SK-N-SH (cell line): Measurements from ENCODE around the gene AZIN2. TPM values are rescaled to one million over a fixed set of nuclear protein-coding genes. Genes with fewer than 3 reads are reported as not detected.

Source experiments
- CTCF ChIA-PET: fragments of 300-600, 350-600 bp; formaldehyde crosslinking; extraction: SDS; loops from one replicate; lab custom pipeline; 2021; lab: Yijun Ruan, JAX
- POLR2A ChIA-PET: fragments of 350-600 bp; sonication (Branson Sonifier 250); formaldehyde crosslinking; extraction: SDS; loops from one replicate; lab custom pipeline; 2020; ENCODE audit warnings: antibody characterized with exemption, inconsistent platforms; lab: Yijun Ruan, JAX
- DNase-seq: peaks from one replicate; pipeline ENCODE4 v3.0.0; 2012
- H2AFZ ChIP-seq: fragments of 200-600 bp; sonication (generic); 2 replicates; pipeline ENCODE4 v1.8.1; 2016; ENCODE audit warnings: antibody characterized with exemption, mild to moderate bottlenecking, low read depth
- H3F3A ChIP-seq: fragments of 200-600 bp; sonication (generic); replicated peaks from 2 replicates; pipeline ENCODE3; 2016; ENCODE audit warnings: antibody characterized with exemption, mild to moderate bottlenecking; ENCODE audit not compliant: insufficient read depth
- H3K27ac ChIP-seq, 2 experiments: fragments of 200-500 bp in 1 of 2; fragments of 200-600 bp in 1 of 2; sonication (Bioruptor generic) in 1 of 2; sonication (generic), shearing (Covaris generic) in 1 of 2; 2 replicates each; pipeline versions ENCODE4 v1.5.1 to v1.6.1; 2014 to 2016; ENCODE audit warnings: low read depth in 2 of 2, inconsistent platforms in 1 of 2, low read length in 1 of 2, mild to moderate bottlenecking in 1 of 2, mixed read lengths in 1 of 2
- H3K27me3 ChIP-seq: fragments of 200-600 bp; sonication (generic), shearing (Covaris generic); 2 replicates; pipeline ENCODE4 v1.6.1; 2016; ENCODE audit warnings: mixed run types; ENCODE audit not compliant: insufficient read depth
- H3K36me3 ChIP-seq, 2 experiments: fragments of 200-500 bp in 1 of 2; fragments of 200-600 bp in 1 of 2; sonication (Bioruptor generic) in 1 of 2; sonication (generic) in 1 of 2; replicated peaks in 1 of 2; 2 replicates each; pipeline versions ENCODE3 to v1.5.1; 2014 to 2016; ENCODE audit warnings: low read length in 1 of 2, mild to moderate bottlenecking in 1 of 2; ENCODE audit not compliant: insufficient read depth in 2 of 2, control insufficient read depth in 1 of 2
- H3K4me1 ChIP-seq, 2 experiments: fragments of 200-500 bp in 1 of 2; fragments of 200-600 bp in 1 of 2; sonication (Bioruptor generic) in 1 of 2; sonication (generic), shearing (Covaris generic) in 1 of 2; 2 replicates each; pipeline versions ENCODE4 v1.5.1 to v1.6.1; 2014 to 2016; ENCODE audit warnings: low read depth in 1 of 2, low read length in 1 of 2, mixed run types in 1 of 2; ENCODE audit not compliant: insufficient read depth in 2 of 2, control insufficient read depth in 1 of 2
- H3K4me2 ChIP-seq: fragments of 200-600 bp; sonication (generic), shearing (Covaris generic); 2 replicates; pipeline ENCODE4 v1.6.1; 2017; ENCODE audit warnings: mixed run types
- H3K4me3 ChIP-seq, 2 experiments: fragments of 200-500 bp in 1 of 2; fragments of 200-600 bp in 1 of 2; sonication (Bioruptor generic) in 1 of 2; sonication (generic), shearing (Covaris generic) in 1 of 2; 2 replicates each; pipeline versions ENCODE4 v1.5.1 to v1.8.1; 2014 to 2016; ENCODE audit warnings: low read depth in 2 of 2, inconsistent platforms in 1 of 2, low read length in 1 of 2, mild to moderate bottlenecking in 1 of 2, mixed read lengths in 1 of 2, moderate library complexity in 1 of 2
- H3K79me2 ChIP-seq: fragments of 200-600 bp; sonication (generic); 2 replicates; pipeline ENCODE4 v1.8.1; 2017; ENCODE audit warnings: mild to moderate bottlenecking; ENCODE audit not compliant: insufficient read depth
- H3K9ac ChIP-seq: fragments of 200-600 bp; sonication (generic); 2 replicates; pipeline ENCODE4 v1.6.1; 2017; ENCODE audit warnings: mixed run types
- H3K9me2 ChIP-seq: fragments of 200-600 bp; sonication (generic); 2 replicates; pipeline ENCODE4 v1.6.1; 2017; ENCODE audit warnings: mixed run types
- H3K9me3 ChIP-seq: fragments of 200-600 bp; sonication (generic); 2 replicates; pipeline ENCODE4 v1.6.1; 2017; ENCODE audit warnings: mixed run types, mild to moderate bottlenecking, moderate library complexity
- H4K20me1 ChIP-seq: fragments of 200-600 bp; sonication (generic); 2 replicates; pipeline ENCODE4 v1.6.1; 2017; ENCODE audit warnings: mild to moderate bottlenecking, mixed run types; ENCODE audit not compliant: insufficient read depth
- CTCF ChIP-seq: fragments of 200-600 bp; sonication (generic); IDR thresholded peaks from 2 replicates; pipeline ENCODE4 v1.6.1; 2017; ENCODE audit warnings: antibody characterized with exemption, mild to moderate bottlenecking, moderate library complexity
- EP300 ChIP-seq, 2 experiments: IDR thresholded peaks; 2 replicates each; pipeline versions ENCODE4 v1.4.0 to v1.6.1; 2012; ENCODE audit warnings: borderline replicate concordance in 1 of 2, low read depth in 1 of 2, low read length in 1 of 2
- FOSL2 ChIP-seq: IDR thresholded peaks from 2 replicates; pipeline ENCODE4 v1.4.0; 2012; ENCODE audit warnings: low read depth, mild to moderate bottlenecking, moderate library complexity, borderline replicate concordance
- JUND ChIP-seq: IDR thresholded peaks from 2 replicates; pipeline ENCODE4 v1.4.0; 2012
- MAX ChIP-seq: IDR thresholded peaks from 2 replicates; pipeline ENCODE4 v1.4.0; 2012; ENCODE audit warnings: low read depth
- NRF1 ChIP-seq: IDR thresholded peaks from 2 replicates; pipeline ENCODE4 v1.6.1; 2012; ENCODE audit warnings: low read depth, mild to moderate bottlenecking, low read length
- RCOR1 ChIP-seq: fragments of 150-350 bp; IDR thresholded peaks from 2 replicates; pipeline ENCODE4 v1.6.1; 2017; ENCODE audit warnings: antibody characterized with exemption, low read length
- REST ChIP-seq: IDR thresholded peaks from 2 replicates; pipeline ENCODE4 v1.6.1; 2012; ENCODE audit warnings: mild to moderate bottlenecking, low read depth, low read length, moderate library complexity
- RFX5 ChIP-seq: IDR thresholded peaks from 2 replicates; pipeline ENCODE4 v1.6.1; 2012; ENCODE audit warnings: mild to moderate bottlenecking, improper control_type of control experiment, low read length
- RXRA ChIP-seq: IDR thresholded peaks from 2 replicates; pipeline ENCODE4 v1.4.0; 2012; ENCODE audit warnings: low read depth, mild to moderate bottlenecking, borderline replicate concordance
- SIN3A ChIP-seq: IDR thresholded peaks from 2 replicates; pipeline ENCODE4 v1.6.1; 2012; ENCODE audit warnings: low read depth, mild to moderate bottlenecking, low read length, moderate library complexity, borderline replicate concordance
- TEAD4 ChIP-seq: IDR thresholded peaks from 2 replicates; pipeline ENCODE4 v1.4.0; 2012; ENCODE audit warnings: mild to moderate bottlenecking, borderline replicate concordance; ENCODE audit not compliant: insufficient read depth
- WGBS: methylation state at CpG from one replicate; pipeline ENCODE4 v1.1.6; 2017; ENCODE audit warnings: low lambda C conversion rate; 5-methylcytosine and 5-hydroxymethylcytosine counted together
- polyA plus RNA-seq, 3 experiments: library from polyadenylated mRNA; depleted of rRNA; stranded (reverse); fragments of >200 nt; gene quantifications; 2 replicates each; pipeline ENCODE4 v1.2.3, GENCODE V29; 2012

Gene AZIN2
- polyA plus RNA-seq, 1 of the 3 experiments (the other 2 are of a cell fraction) = 17.8 TPM

GRCh38 chr1:33074193-33074945 lies 6.6 kb upstream of the AZIN2 start:
- H3K9me2 ChIP-seq = no peaks in the 10 kb centered on the region
- H3K9ac ChIP-seq = no peak overlapping the region
- H4K20me1 ChIP-seq = no peaks in the 10 kb centered on the region
- H3K27me3 ChIP-seq = no peaks in the 10 kb centered on the region; the same call in 1 of the 2 replicates
- no peaks in the 10 kb centered on the region for H3K4me1 ChIP-seq
- no peaks in the 10 kb centered on the region for H3K9me3 ChIP-seq
- ChIA-PET POLR2A (no interaction called here), CTCF (interaction anchor here (0.6 to 2.7 kb wide), 3 partner anchors 12 to 198 kb away, joined by 3 to 19 read pairs (median 3); no protein-coding TSS in a partner anchor)
- TF ChIP-seq EP300 (IDR thresholded peaks at IDR 0.05; ENCODE audit: borderline replicate concordance in 1 of 2, low read depth in 1 of 2, low read length in 1 of 2) = no peak
- TF ChIP-seq NRF1 = no peak
- H3K27ac ChIP-seq = no peak overlapping the region
- H3K79me2 ChIP-seq = no peaks in the 10 kb centered on the region
- WGBS = 50% methylated on average over 4 of the region's 4 CpGs
- no peaks in the 10 kb centered on the region for H3F3A ChIP-seq
- no peaks in the 10 kb centered on the region for H3K36me3 ChIP-seq
- no peak overlapping the region for H3K4me2 ChIP-seq
- no peak overlapping the region for H2AFZ ChIP-seq
- H3K4me3 ChIP-seq = no peak overlapping the region
- DNase-seq = no peak

- H3K79me2 ChIP-seq = no peaks in the 10 kb centered on the region
- no peak overlapping the region for H3K4me3 ChIP-seq
- CTCF ChIA-PET = interaction anchor here (12.5 kb wide), 1 partner anchor 23 kb away, joined by 86 read pairs; no protein-coding TSS in a partner anchor
- H3K9ac ChIP-seq = no peak overlapping the region
- H3K9me3 ChIP-seq = no peaks in the 10 kb centered on the region
- H3F3A ChIP-seq = no peaks in the 10 kb centered on the region
- H3K27ac ChIP-seq = no peak overlapping the region
- H3K36me3 ChIP-seq = no peaks in the 10 kb centered on the region
- POLR2A ChIA-PET = interaction anchor here (1.1 kb wide), 1 partner anchor 246 kb away, joined by 5 read pairs; no protein-coding TSS in a partner anchor
- H3K27me3 ChIP-seq = no peaks in the 10 kb centered on the region
- no peak for DNase-seq
- TF ChIP-seq SIN3A = no peak
- no peak for TF ChIP-seq RXRA
- H2AFZ ChIP-seq = no peak overlapping the region
- no peaks in the 10 kb centered on the region for H4K20me1 ChIP-seq
- H3K4me2 ChIP-seq = no peak overlapping the region
- H3K4me1 ChIP-seq = peaks cover 9 to 13% of the 10 kb centered on the region in 2 experiments; a peak in 2 of 4 replicates
- 28% methylated on average over 1 of the region's 1 CpG for WGBS
- H3K9me2 ChIP-seq = no peaks in the 10 kb centered on the region
Observed at GRCh38 chr1:33078030-33078591, 2.8 kb upstream of the AZIN2 start.

GRCh38 chr1:33080373-33080772 lies 580 bp upstream of the AZIN2 start:
- H3K27ac ChIP-seq = peak overlapping the region in 1 of 2 experiments; percentile 56; a peak in 2 of 4 replicates
- peak overlapping the region; percentile 73 to 75 for H3K4me3 ChIP-seq
- no peaks in the 10 kb centered on the region for H3K27me3 ChIP-seq
- 16% methylated on average over 6 of the region's 6 CpGs for WGBS
- H2AFZ ChIP-seq = peak overlapping the region; percentile 96
- no peaks in the 10 kb centered on the region for H3K36me3 ChIP-seq
- no peaks in the 10 kb centered on the region for H3K9me2 ChIP-seq
- H4K20me1 ChIP-seq = no peaks in the 10 kb centered on the region
- H3F3A ChIP-seq = no peaks in the 10 kb centered on the region
- CTCF ChIA-PET = interaction anchor here (1.0 to 12.5 kb wide), 7 partner anchors 9 to 208 kb away, joined by 3 to 86 read pairs (median 3); partner anchors contain the start of gene HPCA
- H3K9me3 ChIP-seq = no peaks in the 10 kb centered on the region
- H3K4me2 ChIP-seq = peak overlapping the region; percentile 99
- H3K4me1 ChIP-seq = peaks cover 9 to 13% of the 10 kb centered on the region in 2 experiments; a peak in 2 of 4 replicates
- POLR2A ChIA-PET = interaction anchor here (0.6 kb wide), 1 partner anchor 19 kb away, joined by 4 read pairs; no protein-coding TSS in a partner anchor
- no peaks in the 10 kb centered on the region for H3K79me2 ChIP-seq
- peak overlapping the region; percentile 71 for H3K9ac ChIP-seq
- DNase-seq = no peak
- TF ChIP-seq RFX5 = no peak
- no peak for TF ChIP-seq RCOR1
- no peak for TF ChIP-seq CTCF
- TF ChIP-seq EP300 (IDR thresholded peaks at IDR 0.05; ENCODE audit: borderline replicate concordance in 1 of 2, low read depth in 1 of 2, low read length in 1 of 2) = no peak
- no peak for TF ChIP-seq REST
- no peak for TF ChIP-seq TEAD4
- no peak for TF ChIP-seq NRF1
- no peak for TF ChIP-seq FOSL2
- TF ChIP-seq JUND = no peak
- no peak for TF ChIP-seq MAX
